Measurements from ENCODE around the gene NOL8.

Gene NOL8

GRCh38 chr9:92325269-92325990 lies at the start of gene NOL8, which contains the start of gene CENPP:
Gene NOL8, minus strand, starts transcription at chr9:92325350. Its CDS starts 1,189 bp downstream, at chr9:92324161.
Gene CENPP, plus strand, starts transcription at chr9:92325953.
- H3K4me3 ChIP-seq (ENCODE audit: low read depth, low read length) = peak within 1 kb of the TSS; percentile 87
- no peak for TF ChIP-seq CTCF (IDR thresholded peaks at IDR 0.05; ENCODE audit: low read depth, low read length, missing control alignments)
- DNase-seq (ENCODE audit: low read depth) = peak; percentile 68

GRCh38 chr9:92373167-92373566 lies 48.0 kb upstream of the NOL8 start:
- no peak for DNase-seq (ENCODE audit: low read depth)
- no peak overlapping the region for H3K4me3 ChIP-seq (ENCODE audit: low read depth, low read length)
- TF ChIP-seq CTCF (IDR thresholded peaks at IDR 0.05; ENCODE audit: low read depth, low read length, missing control alignments) = no peak

GRCh38 chr9:92369075-92369474 lies 43.9 kb upstream of the NOL8 start:
- TF ChIP-seq CTCF (IDR thresholded peaks at IDR 0.05; ENCODE audit: low read depth, low read length, missing control alignments) = no peak
- no peak for DNase-seq (ENCODE audit: low read depth)
- H3K4me3 ChIP-seq (ENCODE audit: low read depth, low read length) = no peak overlapping the region

DNA sequence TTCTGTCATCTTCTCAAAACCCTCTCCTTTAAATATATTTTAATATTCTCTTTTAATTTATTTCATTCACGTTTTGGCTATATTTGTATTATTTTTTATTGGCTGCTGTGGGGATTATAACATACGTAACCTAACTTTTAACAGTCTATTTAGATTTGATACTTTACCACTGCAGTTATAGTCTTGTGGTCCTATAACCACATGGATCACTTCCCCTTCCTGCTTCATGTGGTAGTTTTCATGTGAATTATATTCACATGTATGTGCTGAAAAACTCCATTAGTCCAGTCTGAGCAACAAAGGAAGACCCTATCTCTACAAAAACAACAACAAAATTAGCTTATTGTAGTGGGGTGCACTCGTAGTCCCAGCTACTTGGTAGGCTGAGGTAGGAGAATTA lies 34.9 kb upstream of the NOL8 start:
- no peak for DNase-seq (ENCODE audit: low read depth)
- no peak overlapping the region for H3K4me3 ChIP-seq (ENCODE audit: low read depth, low read length)
- TF ChIP-seq CTCF (IDR thresholded peaks at IDR 0.05; ENCODE audit: low read depth, low read length, missing control alignments) = no peak

DNA sequence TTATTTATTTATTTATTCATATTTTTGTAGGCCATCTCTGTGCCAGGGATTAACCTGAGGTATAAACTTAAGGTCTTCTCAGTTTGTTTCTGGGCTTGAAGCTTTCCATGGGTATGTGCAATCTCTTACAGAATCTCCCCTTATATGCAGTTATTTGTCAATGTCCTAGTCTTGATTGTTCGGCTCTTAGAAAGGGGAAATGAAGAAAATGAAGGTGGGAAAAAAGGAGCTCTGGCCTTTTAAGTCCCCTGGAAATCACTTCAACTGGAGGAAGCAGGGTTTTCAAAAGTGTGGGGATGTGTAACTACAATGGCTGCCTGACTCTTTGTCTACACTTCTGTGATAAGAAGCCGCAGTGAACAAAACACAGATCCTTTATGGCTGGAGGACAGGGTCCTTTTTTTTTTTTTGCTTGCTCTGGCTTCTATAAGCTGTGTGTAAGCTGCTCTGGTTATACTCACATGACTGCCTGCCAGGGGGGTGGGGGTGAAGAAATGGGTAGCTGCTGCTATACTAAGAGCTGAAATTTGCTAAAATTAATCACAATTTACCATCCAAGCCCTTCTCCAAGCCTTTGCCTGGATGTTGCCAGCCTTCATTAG lies 34.3 kb upstream of the NOL8 start:
- H3K4me3 ChIP-seq (ENCODE audit: low read depth, low read length) = no peak overlapping the region
- no peak for TF ChIP-seq CTCF (IDR thresholded peaks at IDR 0.05; ENCODE audit: low read depth, low read length, missing control alignments)
- no peak for DNase-seq (ENCODE audit: low read depth)

DNA sequence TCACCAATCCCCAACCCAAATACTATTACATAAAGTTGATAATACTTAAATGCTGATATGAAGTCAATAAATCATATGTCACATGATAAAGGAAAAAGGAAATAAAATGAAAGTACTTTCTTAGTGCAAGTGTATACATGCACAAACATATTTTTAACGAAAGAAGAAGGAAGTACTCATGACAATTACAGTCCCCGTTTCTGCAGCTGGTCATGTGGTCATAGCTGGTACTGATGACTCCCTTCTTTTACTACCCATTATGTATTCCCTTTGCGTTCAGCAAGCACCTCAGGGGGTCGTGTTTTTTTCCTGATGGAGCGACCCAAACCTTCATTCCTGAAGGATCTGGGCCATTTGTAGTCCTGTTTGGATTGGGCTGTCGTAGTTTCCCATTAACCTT lies 27.9 kb upstream of the NOL8 start:
- TF ChIP-seq CTCF (IDR thresholded peaks at IDR 0.05; ENCODE audit: low read depth, low read length, missing control alignments) = no peak
- DNase-seq (ENCODE audit: low read depth) = no peak
- H3K4me3 ChIP-seq (ENCODE audit: low read depth, low read length) = no peak overlapping the region

GRCh38 chr9:92350740-92351133 lies 25.6 kb upstream of the NOL8 start:
- H3K4me3 ChIP-seq (ENCODE audit: low read depth, low read length) = no peak overlapping the region
- no peak for DNase-seq (ENCODE audit: low read depth)
- no peak for TF ChIP-seq CTCF (IDR thresholded peaks at IDR 0.05; ENCODE audit: low read depth, low read length, missing control alignments)

Data from GM12864 (cell line).